ENCODE data around the gene LRRC7.

LRRC7 gene

DNA sequence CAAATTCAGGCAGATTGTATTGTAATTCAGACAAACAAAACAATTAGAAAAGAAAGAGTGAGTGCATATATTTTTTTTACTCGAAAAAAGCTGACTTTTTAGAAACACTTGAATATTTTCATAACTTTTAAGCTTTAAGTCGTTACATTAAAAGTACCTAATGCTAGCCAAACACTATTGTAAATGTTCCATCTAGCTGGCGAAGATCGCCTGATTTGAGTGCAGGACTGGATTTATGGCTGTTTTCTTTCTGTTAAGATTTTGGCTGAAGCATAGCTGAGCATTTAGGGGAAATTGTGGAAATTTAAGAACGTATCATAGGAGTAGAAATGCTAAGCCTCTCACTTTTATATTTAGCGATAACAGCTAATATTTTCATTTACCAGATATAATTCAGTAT, 24.6 kb downstream of the LRRC7 start:
- no peak for DNase-seq

DNA sequence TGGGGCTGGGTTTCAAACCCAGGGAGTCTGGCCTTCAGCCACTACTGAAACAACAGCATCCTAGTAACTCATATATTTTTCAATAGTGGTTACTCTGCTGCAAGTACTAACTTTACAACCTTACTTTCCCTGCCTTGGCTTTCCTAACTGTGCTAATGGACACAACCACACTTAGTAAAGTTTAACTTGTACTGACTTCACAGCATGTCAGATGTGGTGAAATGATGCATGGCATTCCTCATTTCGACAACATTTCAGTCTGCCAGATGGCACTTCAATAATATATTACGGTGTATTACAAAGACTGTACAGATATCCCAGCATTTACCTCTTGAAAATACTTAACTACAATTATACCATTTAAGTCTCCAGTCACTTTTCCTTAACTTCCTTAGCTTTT, 27.8 kb downstream of the LRRC7 start:
- DNase-seq = no peak

DNA sequence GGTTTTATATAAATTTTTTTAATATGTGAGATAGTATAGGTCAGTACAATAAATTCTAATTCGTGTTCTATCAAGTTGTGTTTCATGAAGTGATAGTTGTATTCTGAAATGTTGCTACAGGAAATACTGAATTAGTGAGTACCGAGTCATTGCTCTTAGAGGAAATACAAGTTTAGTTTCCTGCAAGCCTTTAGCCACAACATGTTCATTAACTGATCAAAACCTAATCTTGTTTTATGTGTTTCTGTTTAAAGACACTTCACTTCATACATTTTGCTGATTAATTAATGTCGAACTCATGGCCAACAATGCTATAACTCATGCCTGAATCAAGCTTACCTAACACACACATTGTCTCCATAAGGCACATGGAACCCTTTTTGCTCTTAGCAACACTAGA, 43.6 kb downstream of the LRRC7 start:
- no peak for DNase-seq

DNA sequence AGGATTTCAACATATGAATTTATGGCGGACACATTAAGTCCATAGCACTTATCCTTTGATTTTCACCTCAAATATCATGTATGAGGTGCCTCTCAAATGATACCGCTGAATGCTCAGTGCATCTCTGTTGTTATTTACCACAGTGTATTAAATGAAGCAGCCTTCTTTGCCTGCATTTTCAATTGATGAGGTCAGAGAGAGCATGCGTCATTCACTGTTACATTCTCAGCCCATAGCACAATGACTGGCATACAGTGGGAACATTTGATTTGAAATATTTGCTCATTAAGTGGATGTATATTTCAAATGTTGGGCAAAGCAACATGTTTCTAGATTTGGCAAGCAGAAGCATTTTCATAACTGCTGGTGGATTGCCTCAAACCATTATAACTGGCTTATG, 45.7 kb downstream of the LRRC7 start:
- DNase-seq = no peak

DNA sequence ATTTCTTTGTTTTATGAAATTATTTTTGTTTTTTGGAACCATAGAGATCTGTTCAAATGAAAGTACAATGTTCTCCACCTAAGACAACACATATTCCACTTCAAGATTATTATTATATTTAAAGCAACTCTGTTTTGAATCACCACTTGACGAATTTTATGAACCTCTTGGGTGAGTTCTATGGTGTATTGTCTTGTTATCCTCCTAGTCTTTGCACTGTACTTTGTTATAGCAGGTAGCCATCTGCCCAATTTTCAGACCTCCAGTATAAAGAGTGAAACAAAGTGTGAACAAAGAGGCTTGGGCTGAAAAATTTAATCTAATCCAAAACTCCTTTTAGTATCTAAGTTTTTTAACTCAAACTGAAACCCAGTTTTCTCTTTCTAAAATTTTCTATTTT, 71.0 kb downstream of the LRRC7 start:
- no peak for DNase-seq

DNA sequence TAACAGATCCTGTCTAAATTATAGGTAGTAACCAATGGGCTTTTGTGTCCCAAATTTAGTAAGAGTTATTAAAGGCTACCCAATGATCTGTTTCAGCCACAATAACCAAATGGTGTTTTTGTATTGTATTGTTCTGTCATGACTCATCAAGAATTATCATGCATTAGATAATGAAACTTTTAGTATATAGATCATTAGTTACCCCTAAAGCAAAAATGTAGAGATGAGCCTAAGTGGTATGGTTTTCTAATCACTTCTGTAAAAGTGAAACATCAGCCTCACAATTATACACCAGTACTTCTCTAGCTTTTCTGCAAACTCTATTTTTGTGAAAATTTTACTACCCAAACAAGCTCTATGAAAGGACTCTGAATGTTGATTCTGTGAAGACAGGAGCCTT, 71.4 kb downstream of the LRRC7 start:
- DNase-seq = no peak

DNA sequence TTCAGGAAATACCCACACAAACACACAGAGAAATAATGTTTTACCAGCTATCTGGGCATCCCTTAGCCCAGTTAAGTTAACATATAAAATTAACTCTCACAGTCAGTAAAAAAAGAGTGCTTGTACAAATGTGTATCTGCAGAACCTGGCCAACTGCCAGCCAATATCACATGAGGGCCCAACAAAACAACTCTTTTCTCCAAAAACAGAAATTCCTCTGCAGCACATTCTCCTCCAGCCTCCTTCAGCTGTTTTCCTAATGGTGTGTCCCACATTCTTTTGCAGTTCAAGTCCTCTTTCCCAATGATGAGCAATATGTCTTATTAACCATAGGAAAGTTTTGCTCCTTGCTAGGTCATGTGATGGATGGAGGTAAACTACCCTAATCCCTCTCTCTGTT, 75.5 kb downstream of the LRRC7 start:
- DNase-seq = no peak

DNA sequence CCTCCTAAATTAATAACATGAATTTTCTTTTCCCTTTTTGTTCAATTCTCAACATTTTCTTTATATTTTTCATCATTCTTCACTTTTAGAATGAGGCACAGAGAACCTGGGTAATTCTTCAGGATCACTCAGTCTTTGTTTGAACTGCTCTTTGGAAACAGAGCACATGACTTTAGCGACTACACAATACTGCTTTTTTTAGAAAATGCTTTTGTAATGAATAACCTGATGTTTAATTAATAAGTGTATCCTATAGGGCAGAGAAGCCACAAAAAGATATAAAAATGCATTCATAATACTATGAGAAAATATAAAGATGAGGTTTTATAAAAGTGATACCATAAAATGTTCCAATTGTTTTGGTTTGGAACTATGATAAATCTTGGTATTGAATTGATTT, 77.8 kb downstream of the LRRC7 start:
- DNase-seq = no peak

DNA sequence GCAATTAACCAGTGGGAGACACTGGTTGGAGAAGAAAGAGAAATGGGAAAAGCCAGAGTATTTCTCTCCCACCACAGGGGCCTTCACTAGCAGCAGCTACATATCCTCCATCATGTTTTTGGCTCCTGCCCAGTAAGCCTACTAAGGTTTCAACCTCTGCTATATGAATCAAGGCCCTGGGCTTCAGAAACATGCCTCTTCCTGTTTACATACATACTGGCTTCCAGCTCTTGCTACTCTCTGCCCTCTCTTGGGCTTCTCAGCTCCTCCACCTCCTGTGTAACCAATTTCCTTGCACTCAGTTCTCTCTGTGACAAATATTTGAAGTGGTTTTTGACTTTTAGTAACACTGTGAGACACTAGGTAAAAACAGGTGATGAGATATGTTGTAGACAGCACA, 80.8 kb downstream of the LRRC7 start:
- no peak for DNase-seq

DNA sequence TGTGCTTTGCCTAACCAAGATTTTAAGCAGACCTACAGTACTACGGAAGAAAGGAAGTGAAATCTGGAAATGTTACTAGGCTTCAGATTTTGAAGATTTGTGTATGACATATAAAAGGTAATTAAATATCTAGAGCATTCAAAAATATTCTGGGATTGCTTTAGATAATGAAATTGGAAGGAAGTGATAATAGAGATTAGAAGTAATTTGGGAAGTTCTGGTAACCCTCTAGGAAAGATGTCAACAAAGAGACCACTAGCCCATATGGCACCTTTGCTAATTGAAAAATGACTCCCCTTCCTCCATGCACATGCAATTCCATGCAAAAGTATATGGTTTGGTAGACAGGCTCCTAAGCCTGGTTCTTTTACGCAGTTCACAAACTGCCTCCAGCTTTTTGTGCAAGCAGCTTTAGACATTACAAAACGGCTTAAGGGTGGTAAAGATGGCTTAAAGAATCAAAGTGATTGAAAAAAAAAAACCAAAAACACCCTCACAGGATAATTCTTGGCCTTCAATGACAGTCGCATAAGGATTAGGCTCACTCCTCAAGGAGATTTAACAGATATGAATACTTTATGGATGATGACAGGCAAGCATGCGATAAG, 81.8 kb downstream of the LRRC7 start:
- no peak for DNase-seq

DNA sequence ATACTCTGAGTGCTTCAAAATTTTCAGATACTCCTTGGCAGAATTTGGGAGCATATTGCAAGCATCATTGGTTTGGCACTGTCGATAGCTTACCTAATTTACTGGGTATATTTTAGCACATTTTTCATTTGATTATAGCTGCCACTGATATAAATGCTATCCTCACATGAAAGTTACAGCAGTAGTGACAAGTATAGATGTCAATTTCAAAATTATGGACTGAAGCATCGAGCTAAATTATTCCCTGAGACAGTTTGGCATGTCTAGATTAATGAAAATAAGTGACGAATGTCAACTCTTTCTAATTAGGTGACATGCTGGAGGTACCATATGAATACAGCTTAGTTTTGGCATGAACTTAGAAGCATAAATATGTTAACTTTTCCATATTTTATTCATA, 83.1 kb downstream of the LRRC7 start:
- no peak for DNase-seq

DNA sequence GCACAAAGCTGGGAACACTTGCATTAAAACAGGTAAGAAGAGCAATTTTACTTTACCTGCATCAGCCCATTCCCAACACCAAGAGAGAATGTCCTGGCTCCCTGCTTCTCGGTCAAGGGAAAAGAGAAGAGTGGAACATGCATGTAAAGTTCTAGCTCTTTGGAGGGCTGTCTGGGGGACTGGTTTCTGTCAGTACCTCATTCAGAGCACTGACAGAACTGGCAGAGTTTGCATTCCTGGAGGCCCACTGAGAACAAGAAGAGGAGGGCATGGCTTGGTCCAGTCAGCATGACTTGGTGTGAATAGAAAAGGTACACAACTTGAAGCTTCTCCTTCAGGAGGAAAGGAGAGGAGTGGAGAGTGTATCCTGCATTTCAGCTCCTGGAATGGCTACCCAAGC, 83.9 kb downstream of the LRRC7 start:
- no peak for DNase-seq

DNA sequence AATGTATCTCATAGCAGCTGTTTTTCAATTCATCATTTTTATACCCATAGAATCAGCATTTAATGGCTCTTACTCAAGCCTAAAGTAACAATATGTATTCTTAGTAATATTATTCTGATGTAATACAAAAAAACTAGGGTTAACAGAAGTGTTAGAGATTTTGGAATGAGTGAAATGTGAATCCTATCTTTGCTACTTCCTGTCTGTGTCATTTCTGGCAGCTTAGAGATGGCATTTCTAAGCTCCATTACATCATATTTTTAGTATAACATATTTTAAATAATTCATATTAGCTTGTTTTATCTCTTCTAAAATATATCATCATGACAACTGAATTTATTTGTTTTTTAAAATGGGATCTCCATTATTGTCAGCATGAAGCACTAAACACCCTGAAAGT, 90.2 kb downstream of the LRRC7 start:
- no peak for DNase-seq

DNA sequence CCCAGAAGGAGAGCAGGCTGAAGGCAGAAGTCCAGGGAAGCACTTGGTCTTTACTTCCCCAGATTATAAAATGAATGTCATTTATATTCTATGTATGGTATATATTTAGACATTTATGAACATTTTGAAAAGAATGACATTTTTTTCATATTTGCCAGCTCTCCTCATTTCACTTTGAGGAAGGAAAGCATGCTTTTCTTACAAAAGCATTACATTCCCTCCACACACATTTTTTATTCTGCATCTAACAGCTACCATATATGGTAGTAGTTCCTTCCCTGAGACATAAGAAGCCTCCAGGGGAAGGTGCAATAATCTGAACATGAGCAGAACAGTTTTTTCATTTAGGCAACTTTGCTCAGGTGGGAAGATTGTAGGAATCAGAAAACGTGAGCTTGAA, 94.0 kb downstream of the LRRC7 start:
- DNase-seq = no peak

DNA sequence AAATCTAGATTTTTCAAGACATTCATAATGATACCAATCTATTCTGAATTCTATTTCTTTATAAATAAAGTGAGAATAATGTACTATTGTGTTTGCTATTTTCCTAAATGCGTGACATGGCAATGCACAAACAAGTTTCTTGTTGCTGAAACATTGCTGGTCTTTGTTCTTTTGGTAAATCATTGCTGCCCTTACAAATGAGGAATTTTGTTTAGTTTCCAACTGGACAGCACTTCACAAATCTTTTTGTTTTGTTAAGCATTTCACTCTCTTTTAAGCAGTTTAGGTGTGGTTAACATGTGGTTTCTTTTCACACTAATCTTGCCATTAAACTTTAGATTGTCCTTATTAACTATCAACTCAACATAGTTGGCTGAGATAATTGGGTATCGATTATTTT, 94.6 kb downstream of the LRRC7 start:
- DNase-seq = no peak

DNA sequence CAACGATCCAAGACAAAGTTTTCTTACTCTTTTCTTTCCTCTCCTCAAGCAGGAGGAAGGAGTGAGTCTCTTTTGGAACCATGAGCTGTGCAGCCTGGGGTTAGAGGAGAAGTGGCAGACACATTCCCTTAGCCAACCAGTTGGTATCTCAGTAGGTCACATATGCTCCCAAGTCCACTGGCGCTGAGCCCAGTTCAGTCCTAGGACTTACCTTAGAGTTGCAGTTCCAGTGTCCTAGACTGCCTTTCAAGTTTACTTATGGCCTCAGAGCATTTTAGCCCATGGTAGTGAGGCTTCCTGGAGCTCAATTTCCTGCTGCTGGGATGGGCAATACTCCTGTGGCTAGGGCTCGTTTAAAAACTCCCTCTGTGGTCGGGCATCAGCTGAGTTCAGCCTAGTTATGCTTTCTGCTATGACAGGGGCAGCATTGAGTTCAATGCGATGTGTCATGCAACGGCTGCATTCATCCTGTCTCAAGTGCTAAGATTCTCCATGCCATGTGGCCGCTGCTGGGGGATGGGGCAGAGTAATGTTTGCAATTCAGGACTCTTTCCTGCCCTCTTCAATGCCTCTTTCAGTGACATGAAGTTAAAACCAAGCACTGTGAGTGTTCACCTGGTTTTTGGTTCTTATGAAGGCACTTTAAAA, 103.8 kb downstream of the LRRC7 start:
- no peak for DNase-seq

DNA sequence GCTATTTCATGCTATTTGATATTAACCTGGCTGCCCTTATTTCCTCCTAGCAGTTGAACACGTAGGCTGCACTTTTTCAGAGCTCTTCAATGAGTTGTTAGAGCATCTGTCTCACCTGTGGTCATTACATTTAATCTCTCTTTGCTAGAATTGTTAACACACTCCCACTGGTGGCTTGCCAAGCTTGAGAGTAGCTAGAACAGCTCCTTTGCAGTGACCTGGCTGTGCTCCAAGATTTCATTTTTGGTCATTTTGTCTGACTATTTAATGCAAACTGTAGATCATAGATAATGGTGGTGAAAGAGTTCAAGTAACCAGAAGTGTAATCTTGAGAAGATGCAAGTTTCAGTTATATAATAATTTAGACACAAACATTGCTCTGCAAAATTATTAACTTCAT, 105.6 kb downstream of the LRRC7 start:
- no peak for DNase-seq

DNA sequence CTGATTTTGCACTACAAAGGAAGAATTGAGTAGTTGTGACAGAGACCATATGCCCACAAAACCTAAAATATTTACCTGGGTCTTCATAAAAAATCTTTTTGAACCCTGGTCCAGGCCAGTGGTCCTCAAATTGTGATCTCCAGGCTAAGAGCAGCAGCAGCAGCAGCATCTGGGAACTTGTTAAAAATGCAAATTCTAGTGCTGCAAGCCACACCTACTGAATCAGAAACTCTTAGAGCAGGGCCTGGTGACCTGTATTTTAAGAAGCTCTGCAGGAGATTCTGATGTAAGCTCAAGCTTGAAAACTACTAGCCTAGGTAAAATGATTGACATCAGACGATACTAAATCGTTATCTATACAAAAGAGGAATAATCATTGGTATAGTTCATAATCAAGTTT, 112.2 kb downstream of the LRRC7 start:
- no peak for DNase-seq

DNA sequence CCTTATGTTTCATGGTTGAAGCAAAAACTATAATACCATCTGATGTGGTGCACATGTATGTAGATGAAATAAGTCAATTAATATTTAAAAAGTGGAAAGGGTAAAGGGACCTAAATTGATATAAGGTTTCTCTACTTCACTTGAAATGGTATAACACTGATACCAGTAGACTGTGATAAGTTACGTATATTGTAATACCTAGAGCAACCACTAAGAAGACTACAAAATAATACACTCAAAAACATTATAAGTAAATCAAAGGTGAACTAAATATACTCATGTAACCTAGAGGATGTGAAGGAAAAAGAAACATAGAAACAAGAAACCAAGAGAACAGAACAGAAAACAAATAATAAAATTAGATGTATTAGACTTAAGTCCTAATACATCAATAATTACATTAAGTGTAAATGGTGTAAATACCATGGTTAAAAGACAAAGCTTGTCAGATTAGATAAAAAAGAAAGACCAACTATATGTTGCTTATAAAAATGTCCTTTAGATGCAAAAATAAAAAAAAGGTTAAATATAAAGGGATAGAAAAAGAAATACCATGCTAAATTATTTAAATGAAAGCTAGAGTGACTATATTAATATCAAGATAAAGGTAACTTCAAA, 118.8 kb downstream of the LRRC7 start:
- DNase-seq = no peak

DNA sequence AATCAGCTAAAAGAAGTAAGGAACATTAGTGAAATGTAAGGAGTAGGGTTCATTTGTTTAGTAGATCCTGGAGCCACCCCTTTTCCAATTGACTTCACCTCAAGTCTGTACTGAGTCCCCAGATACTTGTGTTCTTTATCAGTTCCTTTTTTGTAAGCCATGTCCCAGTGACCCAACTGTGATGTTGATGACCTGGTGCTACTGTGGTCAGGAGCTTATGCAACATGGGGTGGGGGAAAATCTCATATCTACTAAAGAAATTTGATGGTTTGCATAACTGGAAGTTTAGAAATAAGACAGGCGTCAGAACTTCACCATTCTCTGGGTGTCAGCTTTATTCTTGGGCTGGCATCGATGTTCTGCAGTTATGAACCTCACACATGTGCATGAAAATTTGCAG, 120.5 kb downstream of the LRRC7 start:
- peak; percentile 0 for DNase-seq

DNA sequence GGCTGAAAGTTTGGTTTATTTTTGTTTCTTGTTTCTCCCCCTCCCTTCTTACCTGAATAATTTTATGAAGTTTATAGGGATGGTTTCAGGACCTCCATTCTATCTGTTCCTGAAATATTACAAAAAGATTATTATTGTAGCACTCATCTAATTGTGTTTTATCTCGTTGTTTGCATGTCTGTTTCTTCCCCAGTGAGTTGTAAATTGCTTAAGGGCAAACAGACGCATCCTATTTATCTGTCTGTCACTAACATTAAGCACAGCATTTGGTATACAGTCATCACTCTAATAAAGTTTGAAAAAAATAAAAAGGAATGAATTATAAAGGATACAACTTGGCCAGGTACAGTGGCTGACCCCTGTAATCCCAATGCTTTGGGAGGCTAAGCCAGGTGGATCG, 123.5 kb downstream of the LRRC7 start:
- no peak for DNase-seq

DNA sequence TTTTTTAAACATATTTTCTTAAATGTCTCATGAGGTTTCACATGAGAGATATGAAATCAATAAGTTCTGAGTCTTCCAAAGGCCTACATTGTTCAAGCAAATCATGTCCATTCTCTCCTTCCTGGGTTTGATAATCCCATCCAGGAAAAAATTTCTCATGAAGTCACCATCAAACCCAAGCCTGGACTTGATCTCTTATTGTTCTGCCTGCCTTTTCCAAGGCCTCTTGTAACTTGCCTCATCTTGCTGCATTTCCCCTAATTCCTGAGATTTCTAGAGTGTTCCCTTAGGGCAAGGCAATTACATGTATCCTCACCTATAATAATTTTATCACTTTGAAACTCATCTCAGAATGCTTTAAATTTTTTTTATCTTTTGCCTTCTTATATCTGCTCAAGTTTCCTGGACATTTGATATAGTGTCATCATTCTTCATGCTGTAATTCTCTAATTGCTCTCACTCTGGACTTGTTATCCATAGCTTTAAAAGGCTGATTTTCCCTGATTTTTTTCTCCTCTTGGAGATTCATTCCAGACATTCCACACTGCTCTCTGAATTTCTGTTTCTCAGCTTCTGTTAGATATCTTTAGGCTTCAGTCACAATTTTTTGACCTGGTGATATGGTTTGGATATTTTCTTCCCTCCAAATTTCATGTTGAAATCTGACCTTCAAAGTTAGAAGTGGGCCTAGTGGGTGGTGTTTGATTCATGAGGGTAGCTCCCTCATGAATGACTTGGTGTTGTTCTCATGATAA, 126.4 kb downstream of the LRRC7 start:
- DNase-seq = no peak

DNA sequence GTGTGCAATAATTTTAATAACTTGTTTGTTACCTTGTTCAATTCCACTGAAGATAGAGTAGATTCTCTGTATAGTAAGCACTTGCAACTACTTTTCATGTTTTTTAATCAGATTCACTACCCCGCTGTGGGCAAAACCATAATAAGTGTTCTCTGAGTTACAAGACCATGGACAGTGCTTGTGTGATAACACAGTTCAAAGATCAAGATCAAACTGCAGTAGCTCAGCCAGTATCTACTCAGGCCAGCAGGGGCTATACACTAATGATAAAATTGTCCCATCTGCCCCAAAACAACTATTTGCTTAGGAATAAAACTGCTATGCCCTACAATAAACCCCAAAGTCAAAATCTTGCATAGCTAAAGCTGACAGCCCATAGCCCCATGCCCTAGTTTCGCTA, 129.6 kb downstream of the LRRC7 start:
- DNase-seq = no peak

DNA sequence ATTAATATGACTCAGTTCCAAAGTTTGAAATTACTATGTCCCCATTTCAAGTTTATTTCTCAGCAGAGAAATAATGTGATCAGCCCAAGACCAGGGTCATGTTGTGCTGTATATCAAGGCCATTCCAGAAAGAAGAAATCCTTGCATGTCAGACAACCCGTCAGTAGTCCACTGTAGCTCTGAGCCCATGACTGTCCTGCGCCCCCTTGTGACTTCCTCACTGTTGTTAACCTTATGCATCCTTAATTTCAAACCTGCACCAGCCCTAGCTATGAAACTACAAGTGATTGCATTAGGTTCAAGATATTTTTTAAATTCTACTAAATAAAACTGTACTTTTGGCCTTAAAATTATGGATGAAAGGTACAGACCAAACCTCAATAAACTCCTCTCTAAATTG, 133.0 kb downstream of the LRRC7 start:
- DNase-seq = no peak

Data from CD4-positive, alpha-beta T cell treated with Interleukin-4 for 4 hours (primary cell).